ENCODE results near the gene CSPG5.

CSPG5 gene

GRCh38 chr3:47588053-47588452 lies 9.4 kb upstream of the CSPG5 start:
- no peak for DNase-seq (ENCODE audit: low read depth in 3 of 3)

DNA sequence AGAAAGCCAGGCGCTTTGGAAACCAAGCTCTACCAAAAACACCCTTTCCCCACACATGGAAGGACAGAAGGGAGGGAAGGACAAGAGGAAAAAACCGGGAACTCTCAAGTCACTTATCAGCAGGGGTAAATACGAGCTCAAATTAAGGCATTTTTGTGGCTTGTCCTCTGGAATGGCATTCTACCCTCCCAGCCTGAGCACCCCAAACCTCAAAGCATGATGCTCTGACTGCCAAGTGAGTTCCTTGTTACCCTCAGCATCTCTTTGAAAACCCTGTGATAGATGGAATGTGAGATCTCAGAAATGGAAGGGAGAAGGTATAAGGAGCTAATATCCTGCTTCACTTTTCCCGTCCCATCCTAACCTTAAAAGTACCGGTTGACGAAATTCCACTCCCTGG lies 8.1 kb upstream of the CSPG5 start:
- DNase-seq (ENCODE audit: low read depth in 3 of 3): no peak

DNA sequence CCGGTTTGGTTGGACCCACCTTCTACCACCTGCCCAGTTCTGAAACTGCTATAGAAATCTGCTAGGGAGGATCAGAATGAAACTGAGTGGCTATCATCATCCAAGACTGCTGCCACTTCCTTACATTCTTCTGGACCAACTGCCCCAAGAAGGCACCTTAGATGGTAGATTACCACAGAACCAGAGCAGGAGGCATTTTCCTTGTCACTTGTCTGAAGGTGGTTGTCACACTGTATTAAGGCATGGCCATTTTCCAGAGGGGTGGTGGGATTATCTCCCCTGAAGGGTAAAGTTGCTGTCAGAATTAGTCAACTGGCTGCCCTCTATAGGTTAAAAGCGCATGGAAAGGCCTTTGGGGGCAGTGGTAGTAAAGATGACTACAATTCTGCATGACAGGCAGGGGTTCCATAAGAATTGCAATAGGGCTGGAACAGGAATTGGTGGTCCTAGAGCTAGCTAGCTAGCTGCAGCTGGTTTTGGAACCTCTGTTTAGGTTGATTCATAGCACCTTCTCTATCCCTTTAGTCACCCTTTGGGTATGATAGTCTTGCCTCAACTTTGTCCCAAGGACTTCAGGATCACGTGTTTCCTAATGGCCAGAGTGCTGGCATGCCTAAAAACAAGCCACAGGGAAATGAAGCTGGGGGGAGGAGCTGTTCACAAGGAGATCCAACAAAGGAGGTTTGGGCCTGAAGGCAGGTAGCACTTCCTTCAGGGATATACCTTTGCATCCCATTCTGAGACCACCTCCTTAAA lies 4.8 kb upstream of the CSPG5 start:
- DNase-seq (ENCODE audit: low read depth in 3 of 3): no peak

GRCh38 chr3:47581835-47582234 lies 3.2 kb upstream of the CSPG5 start:
- no peak for DNase-seq (ENCODE audit: low read depth in 3 of 3)

GRCh38 chr3:47581422-47581821 lies 2.8 kb upstream of the CSPG5 start:
- no peak for DNase-seq (ENCODE audit: low read depth in 3 of 3)

DNA sequence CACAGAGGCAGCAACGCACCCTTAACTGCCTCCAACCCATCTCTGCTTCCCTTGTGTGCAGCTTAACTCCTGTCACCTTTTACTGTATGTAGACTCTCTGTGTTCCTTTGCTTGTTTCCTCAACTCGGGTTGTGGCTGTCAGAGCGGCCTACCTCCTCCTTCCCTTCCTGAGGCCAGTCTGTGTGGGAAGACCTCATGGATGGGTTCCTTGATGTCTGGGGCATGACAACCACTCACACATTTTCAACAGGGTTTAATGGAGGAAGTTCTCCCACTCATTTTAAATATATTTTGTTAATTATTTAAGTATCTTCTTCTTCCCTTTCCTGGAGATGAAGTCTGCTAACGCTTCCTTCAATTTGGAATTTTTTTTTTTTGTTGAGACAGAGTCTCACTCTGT lies 1.8 kb upstream of the CSPG5 start:
- DNase-seq (ENCODE audit: low read depth in 3 of 3): no peak

GRCh38 chr3:47579875-47580274 lies 1.2 kb upstream of the CSPG5 start:
- DNase-seq (ENCODE audit: low read depth in 3 of 3): no peak

DNA sequence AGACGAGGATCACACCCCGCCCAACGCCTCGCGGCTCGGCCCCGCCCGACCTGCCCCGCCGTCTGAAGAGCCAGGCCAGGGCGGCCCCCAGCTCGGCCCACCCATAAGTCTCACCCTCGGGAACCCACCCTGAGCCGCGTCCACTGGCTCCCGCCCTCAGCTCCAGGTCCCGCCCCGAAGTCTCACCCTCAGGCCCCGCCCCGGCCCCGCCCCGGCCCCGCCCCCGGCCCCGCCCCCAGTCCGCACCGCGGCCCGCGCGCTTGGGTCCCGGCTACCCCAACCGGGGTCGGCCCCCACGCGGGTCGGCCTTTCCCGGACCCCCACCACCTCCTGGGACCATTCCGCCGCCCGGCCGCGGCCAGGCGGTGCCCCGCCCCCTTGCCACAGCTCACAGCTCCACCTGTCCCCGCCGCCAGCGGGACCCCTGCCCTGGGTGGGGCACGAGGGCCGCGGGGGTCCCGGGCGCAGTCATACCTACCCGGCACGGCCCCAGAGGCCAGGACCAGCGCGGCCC lies 489 bp downstream of the CSPG5 start:
- peak in 2 of 3 donors; percentile 10 to 40 for DNase-seq (ENCODE audit: low read depth in 3 of 3)

- DNase-seq (ENCODE audit: low read depth in 3 of 3): no peak
Measured at GRCh38 chr3:47577583-47578118, 1.0 kb downstream of the CSPG5 start.

- no peak for DNase-seq (ENCODE audit: low read depth in 3 of 3)
Measured at GRCh38 chr3:47573190-47574172, 5.2 kb downstream of the CSPG5 start.

- DNase-seq (ENCODE audit: low read depth in 3 of 3): no peak
Measured at GRCh38 chr3:47571391-47572175, 7.1 kb downstream of the CSPG5 start.

- DNase-seq (ENCODE audit: low read depth in 3 of 3): no peak
Measured at GRCh38 chr3:47568901-47569300, 9.8 kb downstream of the CSPG5 start.

DNA sequence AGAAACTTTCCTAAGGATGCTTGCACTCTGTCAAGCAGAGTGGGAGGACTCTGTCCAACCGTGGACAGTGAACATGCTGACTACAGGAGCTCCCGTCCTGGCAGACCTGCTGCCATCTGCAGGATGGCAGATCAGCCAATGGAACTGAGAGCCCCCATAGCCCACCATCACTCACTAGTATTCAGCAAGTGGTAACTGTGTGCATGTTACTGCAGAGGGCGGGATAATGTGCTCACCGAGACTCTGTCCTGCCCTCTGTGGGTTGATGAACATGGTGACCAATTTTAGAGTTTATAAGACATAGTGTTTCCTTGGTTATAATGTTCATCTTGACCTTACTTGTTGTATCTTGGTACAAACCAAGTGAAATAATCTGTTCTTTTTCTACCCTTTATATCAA lies 11.5 kb downstream of the CSPG5 start:
- no peak for DNase-seq (ENCODE audit: low read depth in 3 of 3)

DNA sequence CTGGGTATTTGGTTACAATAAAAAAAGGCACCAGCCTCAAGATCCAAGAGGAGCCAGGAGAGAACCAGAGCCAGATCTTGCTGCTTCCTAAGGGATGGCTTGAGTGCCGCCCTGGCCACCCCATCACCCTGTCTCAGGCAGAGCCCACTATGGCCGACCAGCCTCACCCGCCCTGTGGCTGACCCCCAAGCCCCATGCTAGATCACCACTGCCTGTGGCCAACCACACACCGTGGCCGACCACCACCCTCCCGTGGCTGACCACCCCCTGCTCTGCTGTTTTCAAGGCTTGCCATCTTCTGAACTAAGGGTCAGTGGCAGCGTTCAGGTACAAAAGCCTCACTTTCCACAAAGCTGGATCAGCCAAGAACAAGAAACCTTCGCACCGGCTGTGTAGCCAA lies 12.0 kb downstream of the CSPG5 start:
- no peak for DNase-seq (ENCODE audit: low read depth in 3 of 3)

- DNase-seq (ENCODE audit: low read depth in 3 of 3): no peak
Measured at GRCh38 chr3:47565734-47566550, 12.7 kb downstream of the CSPG5 start.

- DNase-seq (ENCODE audit: low read depth in 3 of 3): no peak
Measured at GRCh38 chr3:47556351-47556750, 22.3 kb downstream of the CSPG5 start.

DNA sequence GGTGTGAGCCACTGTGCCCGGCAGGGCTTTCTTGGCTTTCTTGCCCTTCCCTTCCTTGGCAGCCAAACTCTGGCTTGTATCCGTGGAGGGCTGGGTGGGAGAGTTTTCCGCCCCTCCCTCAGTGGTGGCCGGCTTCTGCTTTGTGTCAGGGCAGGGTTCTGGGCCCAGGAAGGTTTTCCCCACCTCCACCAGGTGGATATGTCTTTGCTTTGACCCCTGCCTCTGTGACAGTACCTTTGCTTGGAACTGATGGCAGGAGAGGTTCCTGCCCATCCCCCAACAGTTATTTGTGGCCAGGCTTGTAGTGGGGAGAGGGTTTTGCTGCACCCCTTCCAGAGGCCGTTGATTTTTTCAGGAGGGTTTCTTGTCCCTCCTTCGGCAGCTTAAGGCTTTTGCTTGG lies 24.3 kb downstream of the CSPG5 start:
- no peak for DNase-seq (ENCODE audit: low read depth in 3 of 3)

DNA sequence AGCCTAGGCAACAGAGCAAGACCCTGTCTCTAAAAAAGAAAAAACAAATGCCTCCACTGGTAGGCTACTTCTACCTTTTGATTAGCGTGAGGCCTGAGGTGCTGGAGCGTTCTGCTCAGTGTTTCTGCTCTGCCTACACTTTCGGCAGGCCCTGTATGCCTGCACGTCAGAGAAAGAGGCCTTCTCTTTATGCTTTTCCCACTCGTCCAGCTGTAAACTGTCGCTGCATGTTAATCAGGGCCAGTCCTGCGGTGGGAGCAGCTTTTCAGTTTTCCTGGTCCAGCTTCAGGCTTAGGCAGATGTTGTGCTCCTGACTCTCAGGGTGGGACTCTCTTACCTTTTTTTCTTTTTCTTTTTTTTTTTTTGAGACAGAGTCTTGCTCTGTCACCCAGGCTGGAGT lies 25.3 kb downstream of the CSPG5 start:
- no peak for DNase-seq (ENCODE audit: low read depth in 3 of 3)

DNA sequence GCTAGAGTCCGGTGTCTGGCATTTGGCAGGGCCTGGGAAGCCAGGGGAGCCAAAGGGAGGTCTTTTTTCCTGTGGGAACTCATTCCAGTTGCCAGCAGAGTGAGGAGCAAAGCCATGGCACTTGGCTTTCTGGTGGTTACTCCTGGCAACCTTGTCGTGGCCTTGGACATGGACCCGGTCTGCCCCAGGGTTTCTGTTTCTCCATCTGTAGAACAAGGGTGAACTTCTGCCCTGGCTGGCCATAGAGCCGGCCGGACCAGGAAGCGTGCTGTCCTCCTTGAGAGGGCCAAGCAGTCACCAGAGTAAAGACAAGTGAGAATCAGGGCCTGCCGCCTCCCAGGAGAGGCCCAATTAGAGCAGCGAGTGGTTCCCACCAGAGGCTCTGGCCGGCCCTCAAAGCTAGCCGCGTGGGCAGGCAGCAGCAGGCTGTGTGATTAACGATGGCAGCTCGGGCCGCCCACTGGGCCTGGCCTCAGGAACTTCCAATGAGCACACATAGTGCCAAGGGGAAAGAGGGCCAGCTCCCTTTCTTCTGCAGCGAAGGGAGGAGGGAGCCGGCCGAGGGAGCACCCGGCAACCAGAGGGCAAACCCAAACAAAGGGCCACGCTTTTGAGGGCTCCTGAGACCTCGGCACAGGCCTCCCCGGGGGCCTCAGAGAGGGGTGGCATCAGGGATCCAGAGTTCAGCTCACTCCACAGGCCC lies 36.0 kb downstream of the CSPG5 start:
- DNase-seq (ENCODE audit: low read depth in 3 of 3): no peak

GRCh38 chr3:47541583-47542108 lies 37.0 kb downstream of the CSPG5 start:
- DNase-seq (ENCODE audit: low read depth in 3 of 3): no peak
